NOMO-1 treated with dmso at 0.1 percent for 144 hours (cell line): Measurements from ENCODE around the gene CRY1.
"Not testable (repeated sequence)": the region's sequence is repeated elsewhere in the genome, so short reads cannot be mapped to it uniquely, and the experiment has no call there.

Experiments used
- DNase-seq: peaks from one replicate; lab custom pipeline; 2025; ENCODE audit not compliant: unreplicated experiment; lab: John Stamatoyannopoulos, UW

Gene CRY1

GRCh38 chr12:107012736-107013425 lies 80.5 kb downstream of the CRY1 start:
- DNase-seq: no peak

- DNase-seq: no peak
These were observed 81.8 kb downstream of the CRY1 start for GRCh38 chr12:107011519-107011918.

- DNase-seq: no peak
These were observed 85.9 kb downstream of the CRY1 start for GRCh38 chr12:107007411-107007810.

GRCh38 chr12:107002665-107003064 lies 90.7 kb downstream of the CRY1 start:
- DNase-seq: not testable (repeated sequence)

GRCh38 chr12:106999446-106999845 lies 93.9 kb downstream of the CRY1 start:
- DNase-seq: no peak

- no peak for DNase-seq
These were observed 95.4 kb downstream of the CRY1 start for GRCh38 chr12:106997916-106998315.

- DNase-seq: not testable (repeated sequence)
These were observed 97.2 kb downstream of the CRY1 start for GRCh38 chr12:106996102-106996501.

GRCh38 chr12:106994579-106995220 lies 98.6 kb downstream of the CRY1 start:
- no peak for DNase-seq

GRCh38 chr12:106987846-106988245 lies 105.5 kb downstream of the CRY1 start:
- DNase-seq: no peak

- DNase-seq: peak; percentile 76
These were observed 106.5 kb downstream of the CRY1 start, which contains the start of gene MTERF2 for GRCh38 chr12:106986625-106987389. MTERF2 (minus strand) TSS chr12:106987146; CDS start chr12:106978714, 8,432 bp downstream.

GRCh38 chr12:106986135-106986534 lies 107.2 kb downstream of the CRY1 start:
- DNase-seq: no peak

- no peak for DNase-seq
These were observed 107.9 kb downstream of the CRY1 start for GRCh38 chr12:106985479-106985878.

- no peak for DNase-seq
These were observed 108.7 kb downstream of the CRY1 start for GRCh38 chr12:106984588-106985137.

GRCh38 chr12:106982229-106982628 lies 111.1 kb downstream of the CRY1 start:
- DNase-seq: no peak

- no peak for DNase-seq
These were observed 111.6 kb downstream of the CRY1 start for GRCh38 chr12:106981788-106982187.

GRCh38 chr12:106980944-106981343 lies 112.4 kb downstream of the CRY1 start:
- no peak for DNase-seq

GRCh38 chr12:106978035-106978800 lies 115.1 kb downstream of the CRY1 start:
- no peak for DNase-seq

GRCh38 chr12:106976668-106977067 lies 116.7 kb downstream of the CRY1 start:
- DNase-seq: no peak

GRCh38 chr12:106975993-106976658 lies 117.2 kb downstream of the CRY1 start:
- no peak for DNase-seq

- no peak for DNase-seq
These were observed 118.3 kb downstream of the CRY1 start for GRCh38 chr12:106975098-106975497.
